NB4 (cell line): Measurements from ENCODE around the gene SLBP.

Experiments
- CTCF ChIP-seq: IDR thresholded peaks from one replicate; pipeline ENCODE4 v1.5.1; 2012; ENCODE audit warnings: low read depth, low read length
- POLR2A ChIP-seq: IDR thresholded peaks from 2 replicates; pipeline ENCODE4 v1.6.1; 2011; ENCODE audit warnings: mild to moderate bottlenecking; ENCODE audit not compliant: insufficient read length; ENCODE audit errors: extremely low read depth

- TF ChIP-seq CTCF, result no peak
- TF ChIP-seq POLR2A, result no peak
Measured at GRCh38 chr4:1686440-1687036, 25.6 kb downstream of the SLBP start.
